GM18858 (cell line): ENCODE results near the gene TYRO3.

Experiments used
- ATAC-seq: cut with Tn5 transposase; IDR thresholded peaks from one replicate; pipeline ENCODE4 v1.9.1; 2021; ENCODE audit not compliant: unreplicated experiment

The TYRO3 gene

DNA sequence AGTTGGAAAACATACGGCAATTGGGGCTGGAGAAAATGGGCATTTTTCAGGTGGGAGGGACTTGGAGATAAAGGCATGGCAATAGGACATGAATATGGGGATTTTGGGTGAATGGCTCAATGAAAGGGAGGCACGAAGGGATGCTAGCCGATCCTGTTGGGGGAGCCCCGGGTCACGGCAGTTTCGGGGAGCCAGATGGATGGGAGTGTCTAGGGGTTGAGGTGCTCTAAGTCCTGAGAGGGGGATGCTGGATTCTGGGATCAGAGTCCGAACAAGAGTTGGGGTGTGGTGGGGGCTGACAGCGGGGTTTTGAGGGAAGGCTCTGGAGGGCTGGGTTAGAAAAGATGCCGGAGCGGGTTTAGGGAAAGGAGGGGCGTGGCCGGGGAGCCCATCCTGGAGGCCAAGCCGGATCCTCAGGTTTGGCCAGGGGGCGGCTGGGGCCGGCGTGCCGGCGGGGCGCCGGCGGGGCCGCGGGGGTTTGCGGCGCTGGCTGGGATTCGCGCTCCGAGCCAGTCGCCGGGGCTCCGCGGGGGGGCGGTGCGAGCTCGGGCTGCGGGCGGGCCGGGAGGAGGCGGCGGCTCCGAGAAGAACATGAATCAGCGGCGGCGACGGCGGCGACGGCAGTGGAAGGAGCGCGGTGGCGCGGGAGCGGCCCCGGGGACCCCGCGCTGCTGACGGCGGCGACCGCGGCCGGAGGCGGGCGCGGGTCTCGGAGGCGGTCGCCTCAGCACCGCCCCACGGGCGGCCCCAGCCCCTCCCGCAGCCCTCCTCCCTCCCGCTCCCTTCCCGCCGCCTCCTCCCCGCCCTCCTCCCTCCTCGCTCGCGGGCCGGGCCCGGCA is at the start of gene TYRO3:
Gene TYRO3 (plus strand): TSS at position 813 of the 839 bp plus-strand sequence. CDS start 46 bp downstream, outside the sequence.
- ATAC-seq = no peak

DNA sequence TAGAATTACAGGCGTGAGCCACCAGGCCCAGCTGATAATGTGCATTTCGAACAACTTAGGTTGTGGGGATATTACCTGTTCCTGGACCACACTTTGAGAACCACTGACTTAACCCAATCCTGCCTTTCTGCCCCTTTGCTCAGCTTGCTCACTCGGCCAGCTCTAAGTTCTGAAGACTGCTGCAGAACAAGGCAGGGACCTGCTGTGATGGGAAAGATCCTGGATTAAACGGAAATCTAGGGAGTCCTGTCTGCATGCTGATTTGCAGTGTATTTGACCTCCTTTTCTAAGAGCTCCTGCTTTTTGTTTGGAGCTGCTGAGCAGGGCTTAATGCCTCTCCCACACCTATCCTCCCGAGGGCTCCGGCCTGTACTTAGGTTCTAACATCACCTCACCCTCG is 48.3 kb upstream of the TYRO3 start:
- no peak for ATAC-seq

- ATAC-seq = no peak
These were observed 47.6 kb upstream of the TYRO3 start for GRCh38 chr15:41511331-41511898.

DNA sequence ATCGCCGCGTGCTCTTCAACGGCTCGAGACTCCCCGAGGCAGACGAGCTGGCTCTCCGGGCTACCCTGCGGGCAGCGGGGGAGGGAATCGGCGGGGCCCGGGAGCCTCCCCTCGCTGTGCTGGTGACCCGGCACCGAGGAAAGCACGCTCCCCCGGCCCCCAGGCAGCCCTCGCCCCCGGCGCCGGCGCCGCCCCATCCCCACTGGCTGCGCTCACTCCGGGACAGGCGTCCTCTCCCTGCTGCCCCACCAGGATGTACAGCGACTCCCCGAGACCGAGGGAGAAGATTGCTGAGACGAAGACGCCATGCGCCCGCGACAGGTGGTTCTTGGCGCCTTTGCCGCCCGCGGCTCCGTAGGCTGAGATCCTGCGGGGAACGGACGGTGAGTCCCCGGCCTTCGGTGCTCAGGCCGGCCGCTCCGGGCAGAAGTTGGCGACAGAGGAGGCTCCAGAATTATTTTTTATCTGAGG is 47.1 kb upstream of the TYRO3 start:
- no peak for ATAC-seq

GRCh38 chr15:41512512-41512939 is 46.5 kb upstream of the TYRO3 start:
- ATAC-seq = no peak

GRCh38 chr15:41512940-41513505 is 46.0 kb upstream of the TYRO3 start:
- no peak for ATAC-seq

GRCh38 chr15:41513506-41514227 is 45.3 kb upstream of the TYRO3 start, which contains the start of gene LTK:
Gene LTK, minus strand, starts transcription at chr15:41513827. Its CDS starts 118 bp downstream, at chr15:41513709.
- ATAC-seq = no peak

DNA sequence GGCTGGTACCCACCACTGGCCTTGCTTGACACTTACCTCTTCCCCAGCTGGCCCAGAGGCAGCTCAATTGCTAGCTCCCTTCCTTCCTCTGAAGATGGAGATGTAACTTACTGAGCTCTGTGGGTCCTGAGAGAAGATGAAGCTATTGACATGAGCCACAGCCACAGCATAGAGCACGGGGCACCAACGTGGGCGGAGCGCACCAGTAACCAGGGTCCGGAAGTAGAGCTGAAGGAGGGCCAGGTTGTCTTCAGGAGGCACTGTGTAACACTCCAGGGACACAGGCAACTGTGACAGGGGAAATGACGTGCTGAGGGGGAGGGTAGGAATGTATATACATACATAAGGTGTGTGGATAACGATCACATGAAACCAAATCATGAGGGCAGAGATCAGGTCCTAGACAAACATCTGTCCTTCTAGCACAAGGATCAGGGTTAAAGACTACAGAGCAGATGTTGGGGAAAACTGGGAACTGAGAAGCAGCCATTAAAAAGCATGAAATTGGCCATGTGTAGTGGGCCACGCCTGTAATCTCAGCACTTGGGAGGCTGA is 41.0 kb upstream of the TYRO3 start:
- ATAC-seq = no peak

DNA sequence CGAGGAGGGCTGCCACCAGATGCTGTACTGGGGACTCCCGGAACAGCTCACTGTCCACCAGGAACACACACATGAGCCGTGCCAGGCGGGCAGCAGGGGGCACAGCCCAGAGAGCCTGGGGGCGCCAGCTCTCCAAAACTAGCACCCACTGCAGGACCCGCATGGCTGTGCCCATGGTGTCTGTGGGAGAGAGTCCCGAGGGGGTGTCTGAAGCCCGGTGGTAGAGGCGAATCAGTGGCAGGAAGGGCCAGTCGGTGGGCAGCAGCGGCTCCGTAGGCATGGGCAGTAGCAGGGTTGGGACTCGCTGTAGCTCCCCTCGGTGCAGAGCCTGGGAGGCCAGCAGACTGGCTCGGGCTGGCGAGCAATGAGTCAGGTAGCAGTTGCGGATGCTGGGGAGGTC is 38.4 kb upstream of the TYRO3 start:
- no peak for ATAC-seq

DNA sequence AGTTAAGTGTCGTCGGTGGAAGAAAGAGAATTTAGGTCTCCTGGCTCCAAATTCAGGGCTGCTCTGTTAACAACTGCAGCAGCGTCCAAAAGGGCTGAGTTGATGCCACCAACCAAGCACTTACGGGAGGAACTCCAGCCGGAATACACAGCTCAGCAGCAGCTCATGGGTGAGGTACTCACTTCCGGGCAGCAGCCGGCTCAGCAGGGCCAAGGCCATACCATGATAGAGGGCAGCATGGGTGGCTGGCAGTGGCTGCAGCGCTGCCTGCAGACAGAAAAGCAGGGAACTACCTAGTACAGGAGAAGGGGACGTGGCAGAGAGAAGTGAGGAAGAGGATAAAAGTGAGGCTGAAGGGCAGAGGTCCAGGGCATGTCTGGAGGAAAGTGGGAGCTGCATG is 37.4 kb upstream of the TYRO3 start:
- no peak for ATAC-seq

DNA sequence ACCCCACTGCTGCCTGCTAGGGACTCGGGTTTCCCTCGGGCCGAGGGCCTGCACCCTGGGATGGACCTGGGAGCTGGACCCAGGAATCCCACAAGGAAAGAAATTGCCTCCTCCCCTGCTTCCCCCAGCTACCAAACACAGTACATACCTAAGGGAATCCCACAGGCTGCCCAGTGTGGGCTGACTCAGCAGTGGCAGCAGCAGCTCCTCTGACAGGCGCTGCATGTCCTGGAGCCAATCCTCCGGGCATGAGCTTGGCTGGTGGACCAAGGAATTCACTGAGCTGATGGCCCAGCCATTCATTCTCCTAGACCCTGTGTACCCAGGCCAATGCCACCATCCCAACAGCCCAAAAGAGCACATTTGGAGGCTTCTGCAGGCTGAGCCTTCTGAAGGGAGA is 35.9 kb upstream of the TYRO3 start:
- ATAC-seq = no peak

DNA sequence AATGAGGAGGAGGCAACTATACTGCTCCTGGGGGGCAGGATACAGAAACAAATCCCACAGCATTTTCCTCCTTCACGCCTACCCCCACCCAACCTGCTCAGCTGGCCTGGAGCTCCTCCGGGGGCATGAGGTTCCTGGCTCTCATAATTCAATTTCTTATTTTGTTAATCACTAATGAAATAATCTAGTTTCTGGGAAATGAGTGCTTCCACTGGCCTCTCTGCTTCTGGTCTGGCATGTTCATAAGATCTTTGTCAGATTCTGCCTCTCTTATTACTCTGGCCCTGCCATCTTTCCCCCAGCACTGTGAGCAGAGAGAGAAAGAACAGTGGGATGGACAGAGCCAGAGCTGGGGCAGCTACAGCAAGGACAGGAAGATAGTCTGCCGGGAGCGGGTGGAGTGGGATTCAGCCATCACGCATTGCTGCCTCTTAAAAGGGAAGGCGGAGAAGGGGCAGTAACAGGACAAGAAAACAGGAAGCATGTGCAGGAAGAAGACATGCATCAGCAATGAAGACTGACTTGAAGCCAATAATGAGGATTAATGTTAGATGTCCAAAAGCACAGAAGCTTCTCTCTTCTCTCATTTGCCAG is 28.6 kb upstream of the TYRO3 start:
- ATAC-seq = no peak

- ATAC-seq = no peak
These were observed 23.5 kb upstream of the TYRO3 start for GRCh38 chr15:41535544-41535943.

DNA sequence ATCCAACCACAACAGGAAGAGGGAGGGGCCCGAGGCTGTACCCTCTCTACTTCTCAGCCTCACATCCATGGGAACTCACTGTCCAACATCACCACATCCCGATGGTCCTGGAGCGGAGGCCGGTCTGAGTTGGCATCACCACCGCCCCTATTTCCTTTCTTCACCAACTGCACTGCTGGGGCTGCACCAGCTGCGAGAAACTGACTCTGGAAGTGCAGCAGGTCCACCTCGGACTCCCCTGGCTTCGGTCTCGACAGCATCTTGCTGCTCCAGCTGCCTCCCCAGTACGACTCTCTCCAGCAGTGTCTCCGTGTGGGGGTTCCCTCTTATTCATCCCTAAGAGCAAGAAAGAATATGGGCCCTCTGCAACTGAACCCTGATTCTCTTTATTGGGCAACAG is 22.1 kb upstream of the TYRO3 start:
- no peak for ATAC-seq

DNA sequence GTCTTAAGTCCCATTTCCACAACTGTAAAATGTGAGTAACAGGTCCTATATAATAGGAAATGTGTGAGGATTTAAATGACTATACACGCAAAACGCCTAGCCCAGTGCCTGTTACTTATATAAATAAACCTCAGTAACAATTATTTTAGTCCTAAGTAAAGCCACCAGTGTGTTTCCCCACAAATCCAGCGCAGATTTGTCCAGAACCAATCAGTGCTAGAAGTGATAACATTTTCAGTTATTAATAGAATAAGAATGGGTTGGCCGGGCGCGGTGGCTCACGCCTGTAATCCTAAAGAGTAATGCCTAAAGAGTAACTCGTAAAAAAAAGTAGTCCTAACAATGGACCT is 15.5 kb upstream of the TYRO3 start:
- ATAC-seq = no peak

- no peak for ATAC-seq
These were observed 14.4 kb upstream of the TYRO3 start for GRCh38 chr15:41544650-41545015.

DNA sequence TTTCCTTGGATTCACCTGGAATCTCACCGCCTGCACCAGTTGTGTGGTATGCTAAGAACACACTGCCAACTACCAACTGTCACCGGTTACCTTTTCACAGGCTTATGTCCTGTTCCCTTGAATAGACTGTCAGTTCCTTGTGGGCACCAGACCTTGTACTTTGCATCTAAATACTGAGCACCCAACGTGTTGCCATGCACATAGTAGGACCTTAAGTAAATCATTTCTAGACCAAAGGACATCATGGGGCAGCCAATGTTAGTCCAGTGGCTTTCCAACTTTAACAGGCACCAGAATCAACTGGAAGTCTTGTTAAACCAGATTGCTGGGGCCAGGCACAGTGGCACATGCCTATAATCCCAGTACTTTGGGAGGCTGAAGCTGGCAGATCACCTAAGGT is 13.8 kb upstream of the TYRO3 start:
- no peak for ATAC-seq

- ATAC-seq = no peak
These were observed 11.9 kb upstream of the TYRO3 start for GRCh38 chr15:41546851-41547786.

- ATAC-seq = no peak
These were observed 8.8 kb upstream of the TYRO3 start for GRCh38 chr15:41550066-41550775.
